ENCODE results near the gene UTRN.

GRCh38 chr6:144302701-144303372 lies 17.7 kb downstream of the UTRN start:
- TF ChIP-seq, protein P1, sequence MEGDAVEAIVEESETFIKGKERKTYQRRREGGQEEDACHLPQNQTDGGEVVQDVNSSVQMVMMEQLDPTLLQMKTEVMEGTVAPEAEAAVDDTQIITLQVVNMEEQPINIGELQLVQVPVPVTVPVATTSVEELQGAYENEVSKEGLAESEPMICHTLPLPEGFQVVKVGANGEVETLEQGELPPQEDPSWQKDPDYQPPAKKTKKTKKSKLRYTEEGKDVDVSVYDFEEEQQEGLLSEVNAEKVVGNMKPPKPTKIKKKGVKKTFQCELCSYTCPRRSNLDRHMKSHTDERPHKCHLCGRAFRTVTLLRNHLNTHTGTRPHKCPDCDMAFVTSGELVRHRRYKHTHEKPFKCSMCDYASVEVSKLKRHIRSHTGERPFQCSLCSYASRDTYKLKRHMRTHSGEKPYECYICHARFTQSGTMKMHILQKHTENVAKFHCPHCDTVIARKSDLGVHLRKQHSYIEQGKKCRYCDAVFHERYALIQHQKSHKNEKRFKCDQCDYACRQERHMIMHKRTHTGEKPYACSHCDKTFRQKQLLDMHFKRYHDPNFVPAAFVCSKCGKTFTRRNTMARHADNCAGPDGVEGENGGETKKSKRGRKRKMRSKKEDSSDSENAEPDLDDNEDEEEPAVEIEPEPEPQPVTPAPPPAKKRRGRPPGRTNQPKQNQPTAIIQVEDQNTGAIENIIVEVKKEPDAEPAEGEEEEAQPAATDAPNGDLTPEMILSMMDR (IDR thresholded peaks at IDR 0.05) = no peak
- no peak for TF ChIP-seq POLR2A (IDR thresholded peaks at IDR 0.05; ENCODE audit: low read depth)
- TF ChIP-seq POLR2AphosphoS5 (IDR thresholded peaks at IDR 0.05) = no peak
- TF ChIP-seq EP300 (IDR thresholded peaks at IDR 0.05) = no peak

All from esophagus muscularis mucosa (tissue), 4 donors.